ENCODE results near the gene CINP. TPM values are rescaled to one million over a fixed set of nuclear protein-coding genes. Genes with fewer than 3 reads are reported as not detected.

The CINP gene
- 10 to 100 TPM; 63.4 to 69.4 TPM for total RNA-seq

DNA sequence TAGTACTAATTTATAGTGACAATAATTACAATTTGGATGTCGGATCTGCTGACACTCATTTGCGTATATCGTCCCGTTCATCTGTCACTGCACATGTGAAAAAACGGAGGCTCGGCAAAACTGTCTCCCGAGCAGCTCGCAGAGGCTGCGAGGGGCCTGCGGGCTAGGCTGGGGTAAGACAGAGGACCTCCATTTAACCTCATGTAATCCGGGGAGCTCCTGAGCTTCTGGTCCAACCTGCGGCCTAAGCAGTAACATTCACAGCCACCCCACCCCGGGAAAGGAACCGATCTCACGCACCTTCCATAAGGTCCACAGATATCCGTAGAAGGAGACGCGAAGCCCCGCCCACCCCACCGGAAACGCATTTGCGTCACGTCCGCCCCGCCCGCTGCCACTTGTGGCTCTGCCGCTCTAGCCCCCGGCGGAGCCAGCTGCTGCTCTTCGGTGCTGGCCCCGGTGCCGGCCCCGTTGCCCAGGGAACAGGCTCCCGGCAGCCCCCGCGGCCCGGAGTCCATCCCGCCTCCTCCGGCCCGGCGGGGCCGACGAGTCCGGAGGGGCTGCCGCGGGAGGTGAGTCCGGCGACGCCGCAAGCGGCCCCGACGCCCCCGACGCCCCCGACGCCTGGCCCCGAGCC is at the start of gene CINP, which contains the start of gene TECPR2:
Gene CINP, minus strand, starts transcription at position 346 of the 637 bp plus-strand sequence. Its CDS starts 39 bp downstream, at position 307.
Gene TECPR2, plus strand, starts transcription at position 397 of the 637 bp plus-strand sequence. CDS start 13,781 bp downstream, outside the sequence.
- CTCF ChIA-PET = interaction anchor here (1.5 kb wide), 3 partner anchors 47 to 162 kb away, joined by 4 to 5 read pairs (median 4); no protein-coding TSS in a partner anchor
- POLR2A ChIA-PET = interaction anchor here (0.6 to 1.7 kb wide), 4 partner anchors 26 to 162 kb away, joined by 3 to 7 read pairs (median 4); partner anchors contain the start of gene ZNF839

DNA sequence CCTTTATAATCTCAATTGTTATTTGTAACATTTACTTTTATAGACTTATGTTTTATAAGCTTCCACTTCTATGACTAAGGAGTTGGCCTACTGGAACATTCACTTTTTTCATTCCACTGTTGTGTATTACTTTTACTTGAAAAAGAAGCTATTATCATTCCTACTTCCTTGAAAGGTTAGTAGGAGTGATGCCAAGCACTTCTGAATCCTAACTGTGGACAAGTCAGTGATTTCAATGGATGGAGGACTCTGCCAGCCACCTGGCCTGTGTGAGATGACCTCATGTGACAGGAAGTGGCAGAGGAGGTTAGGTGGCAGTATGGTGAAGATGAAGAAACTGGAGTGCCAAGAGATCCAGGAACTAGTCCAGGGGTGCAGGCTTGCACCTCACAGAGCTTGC is 46.0 kb upstream of the CINP start:
- POLR2A ChIA-PET = no interaction called here
- CTCF ChIA-PET = no interaction called here

DNA sequence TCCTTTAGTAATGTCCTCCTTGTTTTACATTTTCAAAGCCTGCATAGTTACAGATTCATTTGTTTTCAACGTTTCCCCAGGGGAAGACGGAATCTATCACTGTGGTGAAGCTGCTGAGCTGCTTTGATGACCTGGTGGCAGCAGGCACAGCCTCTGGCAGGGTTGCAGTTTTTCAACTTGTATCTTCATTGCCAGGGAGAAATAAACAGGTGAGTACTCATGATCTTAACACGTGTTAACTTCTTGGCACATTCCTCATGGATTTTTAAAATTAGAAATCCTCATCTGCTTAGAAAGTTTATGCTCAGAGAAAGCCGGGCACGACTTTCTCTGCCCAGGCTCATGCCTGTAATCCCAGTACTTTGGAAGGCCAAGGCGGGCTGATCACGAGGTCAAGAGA is 44.6 kb upstream of the CINP start:
- CTCF ChIA-PET = no interaction called here
- POLR2A ChIA-PET = no interaction called here

DNA sequence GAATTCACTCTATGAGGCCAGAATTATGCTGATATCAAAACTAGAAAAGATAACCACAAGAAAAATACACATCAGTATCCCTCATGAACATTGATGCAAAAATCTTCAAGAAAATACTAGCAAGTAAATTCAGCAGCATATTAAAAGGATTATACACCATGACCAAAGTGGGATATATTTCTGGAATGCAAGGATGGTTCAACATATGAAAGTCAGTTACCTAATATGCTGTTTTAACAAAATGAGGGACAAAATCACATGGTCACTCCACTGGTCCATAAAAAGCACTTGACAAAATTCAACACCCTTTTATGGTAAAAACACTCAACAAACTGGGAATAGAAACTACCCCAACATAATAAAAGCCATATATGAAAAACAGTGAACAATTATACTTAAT is 40.3 kb upstream of the CINP start:
- POLR2A ChIA-PET = no interaction called here
- CTCF ChIA-PET = no interaction called here

DNA sequence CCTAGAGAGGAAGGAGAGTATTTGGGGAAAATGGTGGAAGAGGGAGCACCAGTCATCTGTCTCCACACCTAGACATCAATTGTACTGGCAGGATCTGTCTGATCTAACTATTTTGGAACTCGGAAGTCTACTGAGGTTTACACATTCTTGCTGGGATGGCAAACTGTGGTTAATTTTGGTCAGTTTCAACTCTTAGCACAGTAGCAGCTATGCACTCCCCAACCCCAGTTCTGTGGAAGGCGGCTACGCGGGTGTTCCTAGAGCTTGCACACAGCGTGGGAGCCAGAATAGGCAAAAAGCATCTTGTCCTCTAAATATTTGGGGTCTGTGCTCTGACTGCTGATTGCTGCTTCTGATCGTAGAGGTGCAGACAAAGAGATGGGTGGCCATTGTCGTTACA is 33.8 kb upstream of the CINP start:
- ChIA-PET CTCF (no interaction called here), POLR2A (no interaction called here)

DNA sequence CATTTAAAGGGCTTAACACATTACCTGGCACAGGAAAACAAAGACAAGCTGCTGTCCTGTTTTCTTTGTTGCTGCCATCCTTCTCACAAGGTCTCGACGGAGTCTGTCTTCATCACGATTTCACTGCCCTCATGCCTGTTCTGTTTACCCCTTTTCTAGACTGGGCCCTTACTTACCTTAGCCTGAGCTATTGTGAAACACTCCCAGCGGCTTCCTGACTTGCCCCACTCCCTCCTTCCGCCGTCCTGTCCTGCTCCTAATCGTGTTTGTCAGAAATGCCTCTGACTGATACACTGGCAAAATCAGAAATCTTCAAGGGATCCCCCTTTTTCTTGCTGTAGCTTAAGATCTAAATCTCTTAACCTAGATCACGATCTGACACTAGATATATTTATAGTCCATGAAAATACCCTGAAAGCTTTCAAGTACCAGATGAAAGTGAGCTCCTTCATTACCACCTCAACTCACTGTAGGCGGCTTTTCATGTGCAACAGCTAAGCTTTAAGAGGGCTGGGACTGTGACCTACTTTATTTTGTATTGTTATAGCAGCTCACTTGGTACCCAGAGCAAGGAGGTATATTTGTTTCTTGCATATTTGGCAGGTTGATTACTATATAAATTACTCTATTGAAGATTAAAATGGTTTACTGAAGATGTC is 32.2 kb upstream of the CINP start:
- ChIA-PET CTCF (interaction anchor here (1.2 kb wide), 1 partner anchor 161 kb away, joined by 3 read pairs; no protein-coding TSS in a partner anchor), POLR2A (no interaction called here)

DNA sequence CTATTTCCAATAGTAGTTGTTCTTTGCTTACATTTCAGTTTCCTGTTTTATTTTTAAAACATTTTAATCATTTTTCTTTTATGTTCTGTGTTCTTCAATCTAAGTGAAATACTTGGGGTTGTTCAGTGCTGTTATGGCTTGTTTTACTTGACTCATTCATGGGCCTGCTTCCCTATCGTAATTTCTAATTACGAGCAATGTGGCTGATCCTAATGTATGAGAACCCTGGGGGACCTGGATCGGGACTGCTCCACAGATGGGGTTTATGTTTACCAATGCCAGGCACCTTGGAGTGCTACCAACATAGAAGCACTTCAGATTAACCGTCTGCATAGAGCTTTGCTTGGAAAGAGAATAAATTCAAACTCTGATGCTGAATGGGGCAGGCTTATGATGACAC is 29.8 kb upstream of the CINP start:
- POLR2A ChIA-PET = no interaction called here

DNA sequence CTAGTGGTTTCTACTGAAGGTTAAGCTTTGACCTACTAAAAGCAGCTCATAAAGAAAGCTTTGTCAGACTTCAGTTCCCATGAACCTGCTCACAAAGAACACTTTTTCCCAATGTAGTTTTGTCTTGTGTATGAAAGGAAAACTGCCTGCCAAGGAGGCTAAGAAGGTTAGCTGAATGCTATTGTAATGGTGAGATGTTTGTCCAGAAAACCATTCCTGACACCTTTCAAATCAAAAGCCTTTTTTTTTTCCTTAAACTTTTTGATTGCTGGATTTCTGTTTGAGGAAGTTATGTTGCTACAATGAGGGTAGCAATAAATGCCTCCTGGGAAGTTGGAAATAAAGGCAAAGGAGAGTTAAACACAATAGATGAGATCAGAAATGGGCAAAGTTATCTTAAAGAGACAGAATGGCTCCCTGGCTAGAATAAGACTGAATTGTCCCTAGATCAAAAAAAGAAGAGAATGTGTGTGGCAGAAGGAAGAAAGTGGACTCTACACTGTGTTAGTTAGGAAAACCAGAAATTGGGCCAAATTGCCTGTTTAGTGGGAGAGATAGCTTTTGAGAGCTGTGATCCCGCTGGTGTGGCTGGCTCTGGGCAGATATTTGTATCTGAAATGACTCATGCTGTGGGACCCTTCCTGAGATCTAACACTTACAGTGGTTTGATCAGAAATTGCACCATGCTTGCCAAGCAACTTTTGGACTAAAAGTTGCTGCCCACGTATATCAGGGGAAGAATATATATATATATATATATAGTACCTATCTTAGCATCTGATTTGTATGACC is 27.6 kb upstream of the CINP start:
- ChIA-PET POLR2A (no interaction called here), CTCF (no interaction called here)

More for the DNA sequence above, 29.8 kb upstream of the CINP start:
- CTCF ChIA-PET = interaction anchor here (0.6 kb wide), 1 partner anchor 411 kb away, joined by 3 read pairs; no protein-coding TSS in a partner anchor

DNA sequence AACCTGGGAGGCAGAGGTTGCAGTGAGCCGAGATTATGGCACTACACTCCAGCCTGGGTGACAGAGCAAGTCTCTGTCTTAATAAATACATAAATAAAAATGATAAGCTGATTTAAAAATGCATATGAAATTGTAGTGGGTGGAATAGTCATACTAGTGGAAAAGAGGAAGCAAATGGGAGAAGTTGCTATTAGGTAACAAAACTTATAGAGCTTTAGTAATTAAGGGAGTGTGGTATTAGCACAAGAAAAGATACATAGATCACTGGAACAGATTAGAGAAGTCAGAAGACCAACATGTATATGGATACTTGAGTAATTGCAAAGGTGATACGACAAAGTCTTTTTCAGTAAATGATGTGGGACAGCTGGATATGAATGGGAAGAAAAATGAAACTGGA is 26.6 kb upstream of the CINP start:
- ChIA-PET POLR2A (no interaction called here), CTCF (no interaction called here)

DNA sequence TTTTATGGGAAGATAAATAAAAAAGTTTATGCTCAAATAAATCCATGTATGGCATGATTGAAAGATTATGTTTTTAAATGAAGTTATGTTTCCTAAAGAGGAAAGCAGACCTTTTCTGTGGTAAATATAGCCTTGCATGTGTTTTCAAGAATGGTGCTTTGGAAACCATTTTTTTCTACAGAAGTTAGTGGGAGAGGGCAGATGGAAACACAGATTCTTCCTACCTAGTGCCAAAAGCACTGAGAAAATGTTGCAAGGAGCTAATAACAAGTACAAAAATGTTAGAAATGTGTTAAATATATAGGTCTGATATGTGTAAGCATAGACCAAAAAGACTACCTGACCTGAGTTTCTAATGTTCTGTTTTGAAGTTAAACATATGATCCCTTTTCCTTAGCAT is 24.4 kb upstream of the CINP start:
- POLR2A ChIA-PET = no interaction called here

DNA sequence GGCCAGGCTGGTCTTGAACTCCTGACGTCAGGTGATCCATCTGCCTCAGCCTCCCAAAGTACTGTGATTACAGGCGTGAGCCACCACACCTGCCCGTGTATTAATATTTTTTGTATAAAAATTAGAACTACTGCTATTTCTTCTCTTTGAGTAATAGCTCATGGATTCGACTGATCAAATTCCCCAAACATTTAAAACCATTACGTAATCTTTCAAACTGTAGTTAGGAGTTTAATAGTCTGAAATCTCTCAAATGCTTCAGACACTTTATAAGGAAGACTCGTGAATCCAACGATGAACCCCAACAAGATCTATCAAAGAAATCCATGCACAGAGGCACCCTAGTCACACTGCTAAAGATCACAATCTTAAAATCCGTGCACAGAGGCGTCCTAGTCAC is 16.1 kb upstream of the CINP start:
- ChIA-PET CTCF (no interaction called here), POLR2A (no interaction called here)

More for the DNA sequence above, 24.4 kb upstream of the CINP start:
- CTCF ChIA-PET = no interaction called here

DNA sequence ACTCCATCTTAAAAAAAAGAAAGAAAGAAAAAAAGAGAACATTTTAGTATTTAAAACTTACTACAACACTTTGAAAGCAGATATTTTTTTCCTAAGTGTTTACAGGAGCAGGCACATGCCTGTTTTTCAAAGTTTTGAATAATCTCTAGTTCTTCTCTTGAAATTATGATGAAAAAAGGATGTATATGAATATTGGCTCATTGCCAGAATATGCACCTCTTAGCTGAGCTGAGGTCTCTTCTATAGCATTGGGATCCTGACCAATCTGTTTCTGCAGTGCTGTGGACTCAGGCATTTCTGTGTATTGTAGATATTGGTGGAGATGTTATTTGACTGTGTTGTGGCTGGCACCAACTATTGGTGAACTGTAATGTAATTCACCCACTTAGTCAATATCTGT is 15.0 kb upstream of the CINP start:
- ChIA-PET CTCF (no interaction called here), POLR2A (no interaction called here)

DNA sequence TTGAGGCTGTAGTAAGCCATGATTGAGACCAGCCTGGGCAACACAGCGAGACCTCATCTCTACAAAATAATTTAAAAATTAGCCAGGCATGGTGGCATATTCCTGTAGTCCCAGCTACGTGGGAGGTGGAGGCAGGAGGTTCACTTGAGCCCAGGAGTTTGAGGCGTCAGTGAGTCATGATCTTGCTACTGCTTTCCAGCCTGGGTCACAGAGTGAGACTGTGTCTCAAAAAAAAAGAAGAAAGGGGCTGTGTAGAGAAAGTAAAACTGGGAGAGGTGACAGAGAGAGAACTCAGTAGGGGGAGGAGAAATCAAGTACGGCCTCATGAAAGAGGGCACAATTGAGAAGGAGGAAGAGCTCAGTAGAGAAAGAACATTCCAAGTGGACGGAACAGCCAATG is 12.4 kb upstream of the CINP start:
- ChIA-PET POLR2A (interaction anchor here (0.7 kb wide), 1 partner anchor 33 kb away, joined by 3 read pairs; no protein-coding TSS in a partner anchor), CTCF (no interaction called here)

DNA sequence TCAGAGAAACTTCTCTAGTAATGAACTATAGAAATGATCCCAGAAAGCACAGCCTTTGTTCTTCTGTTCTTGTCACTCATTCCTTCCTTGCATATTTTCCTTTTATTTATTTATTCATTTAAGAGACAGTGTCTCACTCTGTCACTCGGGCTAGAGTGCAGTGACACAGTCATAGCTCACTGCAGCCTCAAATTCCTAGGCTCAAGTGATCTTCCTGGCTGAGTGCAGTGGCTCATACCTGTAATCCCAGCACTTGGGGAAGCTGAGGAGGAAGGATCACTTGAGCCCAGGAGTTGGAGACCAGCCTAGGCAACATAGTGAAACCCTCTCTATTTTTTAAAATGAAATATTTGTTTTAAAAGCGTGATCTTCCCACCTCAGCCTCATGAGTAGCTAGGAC is 11.6 kb upstream of the CINP start:
- CTCF ChIA-PET = no interaction called here
- POLR2A ChIA-PET = no interaction called here

DNA sequence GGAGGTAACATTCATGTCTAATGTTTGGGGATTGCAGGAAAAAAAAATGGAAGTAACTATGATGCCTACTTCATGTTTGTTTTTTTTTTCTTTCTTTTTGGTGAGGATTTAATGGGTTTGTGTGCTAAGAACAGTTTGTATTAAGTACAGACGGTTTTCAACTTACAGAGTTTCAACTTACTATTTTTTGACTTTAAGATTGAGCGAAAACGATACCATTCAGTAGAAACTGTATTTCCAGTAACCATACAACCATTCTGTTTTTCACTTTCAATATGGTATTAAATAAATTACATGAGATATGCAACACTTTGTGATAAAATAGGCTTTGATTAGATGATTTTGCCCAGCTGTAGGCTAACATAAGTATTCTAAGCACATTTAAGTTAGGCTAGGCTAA is 10.4 kb upstream of the CINP start:
- CTCF ChIA-PET = no interaction called here
- POLR2A ChIA-PET = no interaction called here

DNA sequence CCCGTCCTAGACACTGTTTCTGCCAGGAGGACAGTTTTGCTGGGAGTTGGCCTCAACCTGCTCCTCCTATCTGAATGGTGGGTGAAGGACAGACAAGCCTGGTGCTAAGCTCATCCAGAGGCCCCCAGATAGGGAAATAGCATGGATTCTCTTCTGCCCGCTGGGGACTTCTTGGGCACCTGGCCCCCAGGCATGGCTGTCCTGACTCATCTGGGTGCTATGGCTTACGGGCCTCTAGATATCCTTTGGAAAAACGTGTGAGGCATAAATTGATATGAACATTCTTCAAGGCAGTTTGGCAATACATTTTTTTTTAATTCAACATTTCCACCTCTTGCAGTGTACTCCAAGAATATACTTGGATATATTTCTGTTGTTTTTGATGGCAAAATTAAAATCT is 8.7 kb upstream of the CINP start:
- ChIA-PET POLR2A (no interaction called here), CTCF (no interaction called here)

DNA sequence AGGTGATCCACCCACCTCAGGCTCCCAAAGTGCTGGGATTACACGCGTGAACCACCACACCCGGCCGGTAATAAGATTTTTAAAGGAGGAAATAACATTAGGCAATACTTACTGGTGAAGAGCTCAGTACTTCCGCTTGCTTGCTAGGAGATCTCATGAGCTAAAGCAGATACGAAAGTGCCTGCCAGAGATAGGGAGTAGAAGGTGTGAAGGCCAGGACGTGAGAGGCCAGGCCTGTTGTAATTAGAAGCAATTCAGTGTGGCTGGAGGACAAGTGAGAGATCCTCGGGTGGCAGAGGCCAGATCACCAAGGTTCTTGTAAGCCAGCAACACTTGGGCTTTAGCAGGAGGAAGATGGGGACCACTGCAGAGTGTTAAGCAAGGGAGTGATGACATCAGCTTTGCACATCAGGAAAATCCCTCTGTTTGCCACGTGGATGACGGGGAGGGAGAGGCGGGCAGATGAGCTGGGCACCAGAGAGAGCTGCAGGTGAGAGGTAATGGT is 7.7 kb upstream of the CINP start:
- ChIA-PET POLR2A (no interaction called here), CTCF (no interaction called here)

DNA sequence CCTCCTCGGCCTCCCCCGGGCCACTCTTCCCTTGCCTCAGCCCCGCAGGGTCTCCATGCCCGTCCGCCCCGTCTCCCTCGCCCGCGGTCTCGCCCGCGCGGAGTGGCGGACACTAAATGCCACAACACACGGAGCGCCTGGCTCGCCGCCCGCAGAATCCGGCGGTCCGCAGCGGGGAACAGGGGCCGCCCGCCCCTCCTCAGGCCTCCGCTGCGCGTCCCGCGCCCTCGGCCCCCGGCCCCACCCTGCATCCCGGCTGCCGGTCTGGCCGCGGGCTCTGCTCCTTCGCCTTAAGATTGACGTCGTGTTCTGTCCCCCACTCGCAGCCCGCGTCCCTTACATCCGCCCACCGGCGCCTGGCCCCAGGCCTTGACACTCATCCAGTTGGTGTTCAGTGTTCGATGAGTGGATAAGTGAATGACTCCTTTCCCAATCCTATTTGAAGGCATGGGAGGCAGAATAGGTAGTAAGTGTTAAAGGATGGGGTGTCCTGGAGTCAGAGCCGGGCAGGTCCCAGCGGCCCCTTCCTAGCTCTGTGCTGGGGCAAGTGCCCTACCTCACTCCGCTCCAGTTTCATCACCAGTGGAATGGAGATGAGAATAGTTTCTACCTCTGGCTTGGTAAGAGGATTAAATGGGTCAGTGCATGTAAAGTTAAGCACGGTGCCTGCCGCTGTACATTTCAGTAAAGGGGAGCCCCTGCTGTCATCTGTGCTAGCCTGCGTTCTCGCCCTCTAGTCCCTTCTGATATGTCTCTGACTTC is 673 bp upstream of the CINP start:
- CTCF ChIA-PET = interaction anchor here (1.5 kb wide), 2 partner anchors 48 to 49 kb away, joined by 4 to 5 read pairs; no protein-coding TSS in a partner anchor
- POLR2A ChIA-PET = interaction anchor here (0.6 to 1.7 kb wide), 3 partner anchors 27 to 72 kb away, joined by 3 to 7 read pairs (median 4); partner anchors contain the start of gene ZNF839

DNA sequence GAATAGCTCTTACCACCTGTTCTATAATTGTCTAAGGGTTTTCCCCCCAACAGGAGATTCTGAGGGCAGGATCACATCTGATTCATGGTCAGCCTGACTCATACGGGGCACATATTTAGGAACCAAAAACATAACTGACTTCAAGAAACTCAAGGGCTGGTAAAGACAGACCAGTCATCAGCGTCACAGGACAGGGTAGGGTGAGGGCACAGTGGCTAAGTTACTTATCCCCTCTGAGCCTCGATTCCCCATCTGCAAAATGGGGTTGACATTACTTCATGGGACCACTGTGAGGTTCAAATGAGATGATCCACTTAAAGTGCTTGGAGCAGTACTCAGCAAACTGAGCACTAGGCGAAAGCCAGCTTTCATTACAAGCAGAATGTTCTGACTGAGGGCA is 606 bp downstream of the CINP start:
- CTCF ChIA-PET = interaction anchor here (0.6 to 1.5 kb wide), 4 partner anchors 46 to 163 kb away, joined by 3 to 5 read pairs (median 4); no protein-coding TSS in a partner anchor

More for the DNA sequence above, 606 bp downstream of the CINP start:
- POLR2A ChIA-PET = interaction anchor here (0.9 to 1.7 kb wide), 3 partner anchors 42 to 162 kb away, joined by 3 to 7 read pairs (median 5); partner anchors contain the start of gene ZNF839

All from activated CD8-positive, alpha-beta memory T cell treated with anti-CD3 and anti-CD28 coated beads for 36 hours (primary cell).